HPDE6-E6E7 (cell line): ENCODE results near the gene ZNF699.
"Not testable (repeated sequence)": the region's sequence is repeated elsewhere in the genome, so short reads cannot be mapped to it uniquely, and the experiment has no call there.

ENCODE experiments used
- DNase-seq: peaks from one replicate; pipeline ENCODE4 v3.0.0; 2011; ENCODE audit warnings: missing footprints; ENCODE audit errors: extremely low spot score

ZNF699 gene

DNA sequence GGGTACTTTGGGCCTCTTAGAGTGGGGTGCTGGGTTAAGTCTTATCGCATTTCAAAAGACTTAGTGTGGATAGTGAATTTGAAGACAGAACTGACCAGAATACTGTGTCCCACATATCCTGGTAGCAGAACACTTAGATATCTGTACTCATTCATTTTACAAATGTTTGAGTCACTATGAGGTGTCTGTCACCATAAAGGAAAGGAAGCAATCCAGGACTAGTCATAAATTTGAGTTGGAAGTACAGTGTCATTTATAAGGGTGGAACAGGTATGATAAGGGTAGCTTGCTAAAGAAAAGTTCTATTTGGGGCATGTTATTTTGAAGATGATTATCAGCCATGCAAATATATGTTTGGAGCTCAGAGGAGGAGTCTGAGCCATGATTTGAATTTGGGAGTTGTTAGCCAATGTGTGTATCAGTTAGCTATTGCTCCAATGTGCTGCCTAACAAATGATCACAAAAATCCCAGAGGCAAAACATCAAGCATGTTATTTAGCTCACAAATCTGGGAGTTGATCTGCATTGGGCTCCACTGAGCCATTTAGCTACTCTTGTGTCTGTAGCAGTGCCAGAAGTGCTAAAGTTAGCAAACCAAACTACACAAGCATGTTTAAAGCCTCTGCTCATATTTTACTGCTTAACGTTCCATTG, 20.3 kb downstream of the ZNF699 start:
- no peak for DNase-seq

- not testable (repeated sequence) for DNase-seq
These were observed 26.2 kb downstream of the ZNF699 start for GRCh38 chr19:9283485-9283884.

- no peak for DNase-seq
These were observed 58.4 kb downstream of the ZNF699 start for GRCh38 chr19:9251236-9251635.

DNA sequence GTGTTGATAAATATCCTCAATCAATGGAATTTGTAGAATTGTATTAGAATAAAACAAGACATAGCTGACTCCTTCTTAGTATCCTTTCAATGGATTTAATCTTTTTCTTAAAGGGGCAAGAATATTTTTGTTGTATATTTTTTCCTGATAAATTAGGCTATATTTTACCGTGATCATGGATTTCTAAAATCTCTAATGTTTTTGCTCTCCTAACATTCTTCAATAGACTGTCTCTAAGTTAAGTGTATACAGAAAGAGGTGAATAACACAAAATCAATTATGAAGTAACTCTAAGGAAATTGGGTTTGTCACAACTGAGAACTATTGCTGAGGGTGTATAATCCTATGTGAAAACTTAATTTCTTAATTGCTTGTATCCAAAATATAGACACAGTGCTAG, 59.0 kb downstream of the ZNF699 start, which contains the start of gene OR7E24:
Gene OR7E24 (plus strand): TSS at position 301 of the 400 bp plus-strand sequence. CDS start 114 bp downstream, outside the sequence.
- no peak for DNase-seq
